Tibial nerve (tissue), 3 donors: ENCODE data around the gene HINT2.

Source experiments
- CTCF ChIP-seq, 5 experiments: fragments of 200-600 bp in 3 of 5; fragments of 450-650 bp in 2 of 5; sonication (generic) in 3 of 5; IDR thresholded peaks; one replicate each; pipeline ENCODE4 v1.5.1; 2016 to 2019; ENCODE audit warnings: antibody characterized with exemption in 5 of 5, mild to moderate bottlenecking in 3 of 5, moderate library complexity in 2 of 5
- POLR2A ChIP-seq, 2 donors: fragments of 450-650 bp; IDR thresholded peaks; one replicate each; pipeline ENCODE4 v1.6.1; 2017; ENCODE audit warnings: antibody characterized with exemption in 2 of 2, mild to moderate bottlenecking in 2 of 2, moderate library complexity in 2 of 2

GRCh38 chr9:35797311-35798109 lies 17.3 kb downstream of the HINT2 start:
- TF ChIP-seq CTCF (IDR thresholded peaks at IDR 0.05) (no peak), POLR2A (IDR thresholded peaks at IDR 0.05) (no peak)
